ENCODE measurements around the gene FZD1. TPM values are rescaled to one million over a fixed set of nuclear protein-coding genes. Genes with fewer than 3 reads are reported as not detected.

The FZD1 gene
- total and polyA plus RNA-seq, 12 donors, result 3.0 to 24.6 (median 9.4) TPM

- H3K9me3 ChIP-seq (replicated peaks in 1 of 3), result no peaks in the 10 kb centered on the region
- WGBS, 4 donors, result 67 to 77% (median 76%) methylated on average over 8 of the region's 8 CpGs
- DNase-seq, result no peak
- H3K4me1 ChIP-seq (replicated peaks in 1 of 2), result peaks cover 13 to 15% of the 10 kb centered on the region in 2 donors
- no peak for TF ChIP-seq POLR2A (IDR thresholded peaks at IDR 0.05)
- TF ChIP-seq, protein P1, sequence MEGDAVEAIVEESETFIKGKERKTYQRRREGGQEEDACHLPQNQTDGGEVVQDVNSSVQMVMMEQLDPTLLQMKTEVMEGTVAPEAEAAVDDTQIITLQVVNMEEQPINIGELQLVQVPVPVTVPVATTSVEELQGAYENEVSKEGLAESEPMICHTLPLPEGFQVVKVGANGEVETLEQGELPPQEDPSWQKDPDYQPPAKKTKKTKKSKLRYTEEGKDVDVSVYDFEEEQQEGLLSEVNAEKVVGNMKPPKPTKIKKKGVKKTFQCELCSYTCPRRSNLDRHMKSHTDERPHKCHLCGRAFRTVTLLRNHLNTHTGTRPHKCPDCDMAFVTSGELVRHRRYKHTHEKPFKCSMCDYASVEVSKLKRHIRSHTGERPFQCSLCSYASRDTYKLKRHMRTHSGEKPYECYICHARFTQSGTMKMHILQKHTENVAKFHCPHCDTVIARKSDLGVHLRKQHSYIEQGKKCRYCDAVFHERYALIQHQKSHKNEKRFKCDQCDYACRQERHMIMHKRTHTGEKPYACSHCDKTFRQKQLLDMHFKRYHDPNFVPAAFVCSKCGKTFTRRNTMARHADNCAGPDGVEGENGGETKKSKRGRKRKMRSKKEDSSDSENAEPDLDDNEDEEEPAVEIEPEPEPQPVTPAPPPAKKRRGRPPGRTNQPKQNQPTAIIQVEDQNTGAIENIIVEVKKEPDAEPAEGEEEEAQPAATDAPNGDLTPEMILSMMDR (IDR thresholded peaks at IDR 0.05), result no peak
- H3K27ac ChIP-seq, result no peak overlapping the region
- no peaks in the 10 kb centered on the region for H3K36me3 ChIP-seq (replicated peaks in 1 of 2)
- H3K4me3 ChIP-seq, result no peak overlapping the region
- intact Hi-C loops (cut with DNase I), result no loop called here
- H3K27me3 ChIP-seq, result no peaks in the 10 kb centered on the region
These were observed 22.0 kb upstream of the FZD1 start for GRCh38 chr7:91242097-91242844.

GRCh38 chr7:91243591-91244301 is 20.5 kb upstream of the FZD1 start:
- H3K27me3 ChIP-seq, result no peaks in the 10 kb centered on the region
- DNase-seq, result no peak
- 73 to 78% (median 74%) methylated on average over 6 of the region's 6 CpGs for WGBS, 4 donors
- intact Hi-C loops (cut with DNase I), result no loop called here
- no peak overlapping the region for H3K27ac ChIP-seq
- no peaks in the 10 kb centered on the region for H3K36me3 ChIP-seq (replicated peaks in 1 of 2)
- H3K9me3 ChIP-seq (replicated peaks in 1 of 3), result no peaks in the 10 kb centered on the region
- TF ChIP-seq, protein P1 (IDR thresholded peaks at IDR 0.05), result no peak
- TF ChIP-seq POLR2A (IDR thresholded peaks at IDR 0.05), result no peak
- H3K4me1 ChIP-seq (replicated peaks in 1 of 2), result peaks cover 13 to 15% of the 10 kb centered on the region in 2 donors
- no peak overlapping the region for H3K4me3 ChIP-seq

DNA sequence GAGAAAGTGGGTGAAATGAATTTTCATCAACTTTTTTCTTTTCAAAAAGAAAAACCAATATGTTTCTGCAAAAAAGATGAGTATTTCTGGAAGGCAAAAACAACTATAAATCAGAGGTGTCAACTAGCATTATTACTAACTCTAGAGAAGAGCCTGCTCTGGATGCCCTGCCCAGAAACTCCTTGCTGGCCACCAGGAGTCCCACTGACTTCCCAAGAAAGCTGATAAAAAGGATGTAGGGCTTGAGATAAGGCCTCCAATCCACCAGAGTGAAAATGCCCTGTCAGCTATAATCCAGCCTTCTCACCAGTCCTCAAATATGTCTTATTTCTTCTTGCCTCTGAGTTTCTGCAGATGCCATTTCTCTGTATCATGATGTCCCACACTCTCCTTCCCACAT is 16.7 kb upstream of the FZD1 start:
- no peak for TF ChIP-seq POLR2A (IDR thresholded peaks at IDR 0.05)
- TF ChIP-seq, protein P1 (IDR thresholded peaks at IDR 0.05), result peak in 1 of 6 experiments; percentile 14
- intact Hi-C loops (cut with DNase I), result no loop called here
- Histone ChIP-seq H3K27ac (no peak overlapping the region), H3K4me1 (replicated peaks in 1 of 2) (no peaks in the 10 kb centered on the region), H3K27me3 (no peaks in the 10 kb centered on the region), H3K4me3 (no peak overlapping the region), H3K36me3 (replicated peaks in 1 of 2) (no peaks in the 10 kb centered on the region), H3K9me3 (replicated peaks in 1 of 3) (no peaks in the 10 kb centered on the region)
- no peak for DNase-seq

GRCh38 chr7:91248996-91249395 is 15.2 kb upstream of the FZD1 start:
- Histone ChIP-seq H3K27ac (no peak overlapping the region), H3K4me3 (no peak overlapping the region), H3K27me3 (no peaks in the 10 kb centered on the region), H3K36me3 (replicated peaks in 1 of 2) (no peaks in the 10 kb centered on the region), H3K4me1 (replicated peaks in 1 of 2) (no peaks in the 10 kb centered on the region), H3K9me3 (replicated peaks in 1 of 3) (no peaks in the 10 kb centered on the region)
- DNase-seq, result no peak
- 50 to 60% (median 55%) methylated on average over 2 of the region's 2 CpGs for WGBS, 4 donors
- intact Hi-C loops (cut with DNase I), result no loop called here
- TF ChIP-seq, protein P1 (IDR thresholded peaks at IDR 0.05), result no peak
- TF ChIP-seq POLR2A (IDR thresholded peaks at IDR 0.05), result no peak
